Activated B cell treated with CpG ODN at 0.5 μM for 24 hours (primary cell): ENCODE data around the gene PKN1. TPM values are rescaled to one million over a fixed set of nuclear protein-coding genes. Genes with fewer than 3 reads are reported as not detected.

Experiments used
- ATAC-seq: fragments of 200-7000 bp; cut with Tn5 transposase; one replicate; pipeline ENCODE4 v1.10.0; 2021; ENCODE audit warnings: low read depth, mild to moderate bottlenecking, moderate library complexity
- CTCF ChIA-PET: fragments of 350-600 bp; sonication (Branson Sonifier 250); formaldehyde crosslinking; loops from one replicate; lab custom pipeline; 2021; ENCODE audit warnings: antibody characterized with exemption; lab: Charles Lee
- POLR2A ChIA-PET: fragments of 350-600 bp; sonication (Branson Sonifier 250); formaldehyde crosslinking; loops from one replicate; lab custom pipeline; 2021; ENCODE audit warnings: antibody characterized with exemption; lab: Charles Lee
- DNase-seq: peaks from one replicate; pipeline ENCODE4 v3.0.0; 2022
- H3K27ac Mint-ChIP-seq: one replicate; pipeline ENCODE4 v1.8.0; 2020; ENCODE audit warnings: mixed read lengths
- H3K27me3 Mint-ChIP-seq: one replicate; pipeline ENCODE4 v1.8.0; 2021; ENCODE audit warnings: mixed read lengths
- H3K36me3 Mint-ChIP-seq: one replicate; pipeline ENCODE4 v1.8.0; 2021; ENCODE audit warnings: low read depth, mixed read lengths
- H3K4me1 Mint-ChIP-seq: one replicate; pipeline ENCODE4 v1.8.0; 2021; ENCODE audit warnings: mixed read lengths
- H3K4me3 Mint-ChIP-seq: one replicate; pipeline ENCODE4 v1.8.0; 2020; ENCODE audit warnings: mild to moderate bottlenecking, mixed read lengths
- H3K9me3 Mint-ChIP-seq: one replicate; pipeline ENCODE4 v1.8.0; 2020; ENCODE audit warnings: mixed read lengths
- CTCF ChIP-seq: fragments of 200-600 bp; IDR thresholded peaks from one replicate; pipeline ENCODE4 v1.8.0; 2022; ENCODE audit warnings: antibody characterized with exemption, mild to moderate bottlenecking
- intact Hi-C: fragments of 100-400 bp; cut with micrococcal nuclease; formaldehyde crosslinking; loops from one replicate; pipeline ENCODE4 v1.15.1; 2024
- total RNA-seq: library from RNA; stranded (reverse); gene quantifications from 2 replicates; pipeline ENCODE4 v1.2.3, GENCODE V29; 2022

The PKN1 gene
- total RNA-seq, 1 donor from 2014 or later, result 159 TPM

GRCh38 chr19:14411161-14411937, 21.8 kb upstream of the PKN1 start:
- Mint-ChIP-seq H3K36me3 (peaks cover 86% of the 10 kb centered on the region), H3K27me3 (no peaks in the 10 kb centered on the region), H3K4me1 (peaks cover 58% of the 10 kb centered on the region), H3K27ac (peak overlapping the region; percentile 46), H3K4me3 (no peak overlapping the region), H3K9me3 (no peaks in the 10 kb centered on the region)
- TF ChIP-seq CTCF, result no peak
- DNase-seq (no peak), ATAC-seq (no peak)
- ChIA-PET POLR2A (interaction anchor here (0.6 kb wide), 2 partner anchors 43 to 191 kb away, joined by 3 to 4 read pairs; no protein-coding TSS in a partner anchor), CTCF (no interaction called here)
- intact Hi-C loops, result no loop called here

- H3K36me3 Mint-ChIP-seq, result peaks cover 87% of the 10 kb centered on the region
These were observed 21.2 kb upstream of the PKN1 start for GRCh38 chr19:14411938-14412245.

GRCh38 chr19:14412324-14412995, 20.6 kb upstream of the PKN1 start:
- Mint-ChIP-seq H3K4me1 (peaks cover 66% of the 10 kb centered on the region), H3K4me3 (no peak overlapping the region), H3K27ac (no peak overlapping the region), H3K36me3 (peaks cover 86% of the 10 kb centered on the region), H3K9me3 (no peaks in the 10 kb centered on the region), H3K27me3 (no peaks in the 10 kb centered on the region)
- CTCF ChIA-PET, result no interaction called here
- TF ChIP-seq CTCF, result no peak
- POLR2A ChIA-PET, result interaction anchor here (0.6 to 1.0 kb wide), 2 partner anchors 32 to 305 kb away, joined by 3 read pairs; partner anchors contain the start of gene ADGRE5
- DNase-seq (no peak), ATAC-seq (no peak)
- intact Hi-C loops, result no loop called here

More at GRCh38 chr19:14411938-14412245, 21.2 kb upstream of the PKN1 start:
- H3K9me3 Mint-ChIP-seq, result no peaks in the 10 kb centered on the region
- peaks cover 61% of the 10 kb centered on the region for H3K4me1 Mint-ChIP-seq
- ATAC-seq, result no peak
- ChIA-PET POLR2A (interaction anchor here (0.6 kb wide), 2 partner anchors 43 to 304 kb away, joined by 3 to 4 read pairs; no protein-coding TSS in a partner anchor), CTCF (no interaction called here)
- no peak overlapping the region for H3K4me3 Mint-ChIP-seq
- no peak for DNase-seq
- H3K27me3 Mint-ChIP-seq, result no peaks in the 10 kb centered on the region
- TF ChIP-seq CTCF, result no peak
- H3K27ac Mint-ChIP-seq, result peak overlapping the region; percentile 22
- intact Hi-C loops, result no loop called here

- no peak for TF ChIP-seq CTCF
- ATAC-seq, result no peak
- ChIA-PET CTCF (interaction anchor here (2.0 kb wide), 1 partner anchor 19 kb away, joined by 9 read pairs; the partner anchor contains the start of gene PKN1), POLR2A (interaction anchor here (1.0 kb wide), 1 partner anchor 32 kb away, joined by 3 read pairs; the partner anchor contains the start of gene ADGRE5)
- Mint-ChIP-seq H3K36me3 (peaks cover 82% of the 10 kb centered on the region), H3K4me3 (no peak overlapping the region), H3K9me3 (no peaks in the 10 kb centered on the region), H3K27ac (no peak overlapping the region), H3K4me1 (peaks cover 72% of the 10 kb centered on the region), H3K27me3 (no peaks in the 10 kb centered on the region)
- no peak for DNase-seq
- intact Hi-C loops, result no loop called here
These were observed 20.0 kb upstream of the PKN1 start for GRCh38 chr19:14412996-14413692.
